GM21717 (cell line): Measurements from ENCODE around the gene UMAD1.
"Not testable (repeated sequence)": the region's sequence is repeated elsewhere in the genome, so short reads cannot be mapped to it uniquely, and the experiment has no call there.

Source experiments
- ATAC-seq: cut with Tn5 transposase; IDR thresholded peaks from one replicate; pipeline ENCODE4 v1.9.1; 2021; ENCODE audit warnings: mild to moderate bottlenecking, moderate library complexity; ENCODE audit not compliant: unreplicated experiment

UMAD1 gene

GRCh38 chr7:7820409-7820808 is 179.9 kb downstream of the UMAD1 start:
- no peak for ATAC-seq

GRCh38 chr7:7820939-7821338 is 180.4 kb downstream of the UMAD1 start:
- ATAC-seq: no peak

GRCh38 chr7:7821517-7821916 is 181.0 kb downstream of the UMAD1 start:
- ATAC-seq: no peak

- ATAC-seq: not testable (repeated sequence)
Measured at GRCh38 chr7:7825294-7825693, 184.7 kb downstream of the UMAD1 start.

- no peak for ATAC-seq
Measured at GRCh38 chr7:7829667-7830066, 189.1 kb downstream of the UMAD1 start.

- ATAC-seq: no peak
Measured at GRCh38 chr7:7830122-7830878, 189.7 kb downstream of the UMAD1 start.

- no peak for ATAC-seq
Measured at GRCh38 chr7:7832518-7832917, 192.0 kb downstream of the UMAD1 start.

GRCh38 chr7:7834761-7835160 is 194.2 kb downstream of the UMAD1 start:
- ATAC-seq: no peak

- ATAC-seq: no peak
Measured at GRCh38 chr7:7841027-7841426, 200.5 kb downstream of the UMAD1 start.

- ATAC-seq: no peak
Measured at GRCh38 chr7:7843240-7843639, 202.7 kb downstream of the UMAD1 start.

- no peak for ATAC-seq
Measured at GRCh38 chr7:7843972-7844371, 203.4 kb downstream of the UMAD1 start.

- ATAC-seq: no peak
Measured at GRCh38 chr7:7848246-7848645, 207.7 kb downstream of the UMAD1 start.

- no peak for ATAC-seq
Measured at GRCh38 chr7:7848892-7849291, 208.3 kb downstream of the UMAD1 start.

GRCh38 chr7:7850150-7850549 is 209.6 kb downstream of the UMAD1 start:
- ATAC-seq: no peak

- no peak for ATAC-seq
Measured at GRCh38 chr7:7851381-7851780, 210.8 kb downstream of the UMAD1 start.

GRCh38 chr7:7851991-7852390 is 211.4 kb downstream of the UMAD1 start:
- no peak for ATAC-seq

GRCh38 chr7:7857143-7857583 is 216.6 kb downstream of the UMAD1 start:
- peak; percentile 57 for ATAC-seq

GRCh38 chr7:7858559-7858958 is 218.0 kb downstream of the UMAD1 start:
- no peak for ATAC-seq

GRCh38 chr7:7859411-7859810 is 218.9 kb downstream of the UMAD1 start:
- no peak for ATAC-seq

- ATAC-seq: no peak
Measured at GRCh38 chr7:7861211-7861633, 220.7 kb downstream of the UMAD1 start.

- ATAC-seq: no peak
Measured at GRCh38 chr7:7862393-7862792, 221.8 kb downstream of the UMAD1 start.

- no peak for ATAC-seq
Measured at GRCh38 chr7:7867846-7868571, 227.5 kb downstream of the UMAD1 start.
